ENCODE results near the gene ZNF384. TPM values are rescaled to one million over a fixed set of nuclear protein-coding genes. Genes with fewer than 3 reads are reported as not detected.

ZNF384 gene
- total RNA-seq, result 21.4 and 24.5 TPM in 2 replicates

GRCh38 chr12:6688999-6689882, at the start of gene ZNF384:
TSS of gene ZNF384 (minus strand) at chr12:6689375. CDS start at chr12:6679520, 9,855 bp downstream.

GRCh38 chr12:6723607-6724408, 34.6 kb upstream of the ZNF384 start, which contains the start of gene COPS7A:
TSS of gene COPS7A (plus strand) at chr12:6724046. CDS start at chr12:6724657, 611 bp downstream.

GRCh38 chr12:6700646-6701051, 11.5 kb upstream of the ZNF384 start, which contains the start of gene PIANP:
TSS of gene PIANP (minus strand) at chr12:6700815. CDS start at chr12:6698061, 2,754 bp downstream.

GRCh38 chr12:6662906-6663742, 26.1 kb downstream of the ZNF384 start, which contains the start of gene ING4:
TSS of gene ING4 (minus strand) at chr12:6663119. CDS start at chr12:6663101, 18 bp downstream.

GRCh38 chr12:6647083-6647604, 42.0 kb downstream of the ZNF384 start, which contains the start of gene ACRBP:
TSS of gene ACRBP (minus strand) at chr12:6647432. CDS start at chr12:6647366, 66 bp downstream.

GRCh38 chr12:6635856-6636531, 53.2 kb downstream of the ZNF384 start, which contains the start of gene LPAR5:
TSS of gene LPAR5 (minus strand) at chr12:6635959. CDS start at chr12:6621248, 14,711 bp downstream.

Other genes starting within 250 kb of the ZNF384 start
- 0.15 TPM in 1 of 2 replicates, not detected in the other for gene CD27, start 244.4 kb downstream of the ZNF384 start, total RNA-seq
- 6.9 and 10.4 TPM in 2 replicates for gene TAPBPL, start 237.3 kb downstream of the ZNF384 start, total RNA-seq
- 3.6 and 4.5 TPM in 2 replicates for gene VAMP1, start 218.7 kb downstream of the ZNF384 start, total RNA-seq
- 138 and 139 TPM in 2 replicates for gene MRPL51, start 196.1 kb downstream of the ZNF384 start, total RNA-seq
- 141 and 150 TPM in 2 replicates for gene NCAPD2, start 195.3 kb downstream of the ZNF384 start, total RNA-seq
- gene GAPDH, start 154.9 kb downstream of the ZNF384 start, total RNA-seq, result 7,240 and 8,467 TPM in 2 replicates
- gene IFFO1, start 133.3 kb downstream of the ZNF384 start, total RNA-seq, result 11.0 and 11.8 TPM in 2 replicates
- gene NOP2, start 121.1 kb downstream of the ZNF384 start, total RNA-seq, result 24.4 and 25.9 TPM in 2 replicates
- gene CHD4, start 82.0 kb downstream of the ZNF384 start, total RNA-seq, result 173 and 195 TPM in 2 replicates
- 0.17 TPM in 1 of 2 replicates, not detected in the other for gene LPAR5, start 53.4 kb downstream of the ZNF384 start, total RNA-seq
- gene ACRBP, start 41.9 kb downstream of the ZNF384 start, total RNA-seq, result 0.89 and 1.0 TPM in 2 replicates
- 28.7 TPM in 2 replicates for gene ING4, start 26.3 kb downstream of the ZNF384 start, total RNA-seq
- gene PIANP, start 11.4 kb upstream of the ZNF384 start, total RNA-seq, result 0.17 and 0.74 TPM in 2 replicates
- 95.1 and 98.9 TPM in 2 replicates for gene COPS7A, start 34.7 kb upstream of the ZNF384 start, total RNA-seq
- 235 and 236 TPM in 2 replicates for gene MLF2, start 63.8 kb upstream of the ZNF384 start, total RNA-seq
- gene PTMS, start 77.0 kb upstream of the ZNF384 start, total RNA-seq, result 146 and 275 TPM in 2 replicates
- gene LAG3, start 83.1 kb upstream of the ZNF384 start, total RNA-seq, result 0.17 and 0.74 TPM in 2 replicates
- 3.3 and 5.2 TPM in 2 replicates for gene CD4, start 100.2 kb upstream of the ZNF384 start, total RNA-seq
- 2.0 and 2.7 TPM in 2 replicates for gene GPR162, start 132.4 kb upstream of the ZNF384 start, total RNA-seq
- 48.6 and 54.1 TPM in 2 replicates for gene P3H3, start 139.0 kb upstream of the ZNF384 start, total RNA-seq
- gene GNB3, start 151.6 kb upstream of the ZNF384 start, total RNA-seq, result 1.3 and 2.2 TPM in 2 replicates
- gene CDCA3, start 161.9 kb upstream of the ZNF384 start, total RNA-seq, result 103 and 118 TPM in 2 replicates
- 80.7 and 84.2 TPM in 2 replicates for gene USP5, start 162.8 kb upstream of the ZNF384 start, total RNA-seq
- gene TPI1, start 178.2 kb upstream of the ZNF384 start, total RNA-seq, result 1,045 and 1,081 TPM in 2 replicates
- 12.6 and 15.6 TPM in 2 replicates for gene SPSB2, start 183.9 kb upstream of the ZNF384 start, total RNA-seq
- 8.8 and 10.8 TPM in 2 replicates for gene LRRC23, start 215.4 kb upstream of the ZNF384 start, total RNA-seq
- 9.6 and 10.4 TPM in 2 replicates for gene ENO2, start 225.2 kb upstream of the ZNF384 start, total RNA-seq
- 12.1 and 14.6 TPM in 2 replicates for gene ATN1, start 238.6 kb upstream of the ZNF384 start, total RNA-seq